GM18505 (cell line): Measurements from ENCODE around the gene GARRE1.

Experiments used
- ATAC-seq: cut with Tn5 transposase; IDR thresholded peaks from one replicate; pipeline ENCODE4 v1.9.1; 2021; ENCODE audit not compliant: unreplicated experiment
- POLR2A ChIP-seq: IDR thresholded peaks from 4 replicates; pipeline ENCODE4 v1.6.1; 2011; ENCODE audit warnings: borderline replicate concordance; ENCODE audit not compliant: insufficient read depth, insufficient read length; ENCODE audit errors: extremely low read depth

Gene GARRE1

DNA sequence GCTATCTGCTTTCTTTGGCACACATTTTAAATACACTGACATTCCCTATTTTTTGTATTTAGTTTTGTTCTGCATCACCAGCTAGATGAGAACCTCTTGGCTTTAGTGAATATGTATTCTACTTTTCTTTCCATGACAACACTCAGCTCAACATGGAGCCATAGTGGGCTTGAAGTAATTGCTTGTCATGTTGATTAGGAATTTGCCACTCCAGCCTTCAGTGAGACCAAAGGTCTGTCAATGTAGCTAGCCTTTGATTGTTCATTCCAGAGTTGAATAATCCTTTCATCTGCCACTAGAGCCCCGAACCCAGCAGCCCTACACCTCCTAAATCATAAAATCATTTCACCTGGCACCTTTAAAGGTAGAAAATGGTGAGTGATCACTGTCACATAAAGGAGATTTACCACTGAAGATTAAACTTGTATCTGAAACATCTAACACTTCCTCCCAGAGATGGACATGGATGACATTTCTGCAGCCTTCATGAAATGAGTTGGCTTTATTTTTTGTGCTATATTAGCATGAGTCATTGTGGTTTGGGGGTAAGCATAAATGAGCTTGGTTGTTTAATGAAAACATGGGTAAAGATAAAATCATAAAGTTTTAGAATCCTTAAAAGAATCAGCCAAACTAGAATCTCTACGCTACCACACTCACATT, 29.2 kb upstream of the GARRE1 start:
- no peak for TF ChIP-seq POLR2A

DNA sequence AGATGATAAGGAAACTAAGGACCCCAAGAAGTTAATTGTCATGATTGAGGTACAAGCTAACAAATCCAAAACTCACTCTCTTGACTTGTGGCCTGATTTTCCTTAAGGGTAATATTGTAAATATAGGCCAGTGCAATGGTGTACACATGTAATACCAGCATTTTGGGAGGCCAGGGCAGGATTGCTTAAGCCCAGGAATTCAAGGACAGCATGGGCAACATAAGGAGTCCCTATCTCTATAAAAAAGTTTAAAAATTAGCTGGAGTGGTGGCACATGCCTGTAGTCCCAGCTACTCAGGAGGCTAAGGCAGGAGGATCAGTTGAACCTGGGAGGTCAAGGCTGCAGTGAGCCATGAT, 28.7 kb upstream of the GARRE1 start:
- no peak for ATAC-seq
- TF ChIP-seq POLR2A: no peak

More for the DNA sequence above, 29.2 kb upstream of the GARRE1 start:
- no peak for ATAC-seq

- no peak for ATAC-seq
- TF ChIP-seq POLR2A: no peak
Measured at GRCh38 chr19:34226036-34226435, 28.3 kb upstream of the GARRE1 start.

GRCh38 chr19:34228347-34228746, 26.0 kb upstream of the GARRE1 start:
- TF ChIP-seq POLR2A: no peak
- ATAC-seq: no peak

- no peak for ATAC-seq
- TF ChIP-seq POLR2A: no peak
Measured at GRCh38 chr19:34228762-34229161, 25.6 kb upstream of the GARRE1 start.

DNA sequence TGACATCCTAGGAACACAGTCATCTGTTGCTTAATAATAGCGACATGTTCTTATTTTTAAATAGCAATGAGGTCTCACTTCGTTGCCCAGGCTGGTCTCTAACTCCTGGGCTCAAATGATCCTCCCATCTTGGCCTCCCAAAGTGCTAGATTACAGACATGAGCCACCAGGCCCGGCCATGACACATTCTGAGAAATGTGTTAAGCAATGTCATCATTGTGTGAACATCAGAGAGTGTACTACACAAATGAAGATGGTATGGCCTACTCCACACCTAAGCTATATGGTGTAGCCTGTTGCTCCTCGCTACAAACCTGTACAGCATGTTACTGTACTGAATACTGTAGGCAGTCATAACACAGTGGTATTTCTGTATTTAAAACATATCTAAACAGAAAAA, 24.6 kb upstream of the GARRE1 start:
- TF ChIP-seq POLR2A: peak; percentile 19
- no peak for ATAC-seq

- TF ChIP-seq POLR2A: no peak
- ATAC-seq: no peak
Measured at GRCh38 chr19:34230820-34231219, 23.5 kb upstream of the GARRE1 start.

GRCh38 chr19:34231439-34231838, 22.9 kb upstream of the GARRE1 start:
- no peak for ATAC-seq
- TF ChIP-seq POLR2A: no peak

DNA sequence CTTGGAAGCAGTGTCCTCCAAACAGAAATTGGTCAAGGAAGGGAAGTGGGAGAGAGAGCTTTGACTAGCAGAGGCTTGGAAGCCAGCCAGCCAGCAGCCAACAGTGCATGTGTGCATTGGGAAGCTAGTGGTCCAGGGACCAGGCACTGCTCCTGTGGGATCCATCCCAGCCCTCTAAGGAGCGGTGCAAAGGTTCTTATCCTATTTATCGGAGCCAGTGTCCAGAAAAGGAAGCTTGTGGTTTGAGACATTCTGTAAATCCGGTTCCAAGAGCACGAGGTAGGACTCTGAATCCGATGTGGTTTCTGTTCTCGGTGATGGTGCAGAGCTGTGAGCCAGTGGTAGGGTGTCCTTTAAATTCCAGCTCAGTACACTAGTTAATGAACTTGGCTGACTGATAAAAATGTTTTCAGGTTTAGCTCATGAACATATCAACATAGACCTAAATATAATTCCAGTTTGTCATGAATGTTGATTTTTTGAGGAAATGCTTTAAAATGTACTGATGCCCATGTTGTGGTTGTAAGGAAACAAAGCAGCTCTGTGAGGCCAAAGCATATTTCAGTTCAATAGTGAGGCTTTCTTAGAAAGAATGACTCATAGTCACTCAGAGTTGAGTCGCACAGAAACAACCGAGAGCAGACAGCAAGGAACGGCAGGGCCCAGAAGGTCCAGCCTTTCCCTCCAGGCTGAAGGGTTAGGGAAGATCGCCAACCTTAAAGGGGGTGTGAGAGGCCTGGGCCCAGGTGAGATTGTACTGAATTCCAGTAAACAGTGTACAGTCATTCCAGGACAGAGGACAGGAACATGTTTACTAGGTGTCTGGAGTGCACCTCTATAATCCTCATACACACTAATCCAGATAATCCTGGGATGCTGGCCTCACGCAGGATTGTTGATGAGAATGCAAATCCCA, 21.5 kb upstream of the GARRE1 start:
- no peak for ATAC-seq
- no peak for TF ChIP-seq POLR2A

GRCh38 chr19:34235425-34235940, 18.9 kb upstream of the GARRE1 start:
- no peak for ATAC-seq

GRCh38 chr19:34236035-34236987, 18.0 kb upstream of the GARRE1 start:
- no peak for TF ChIP-seq POLR2A
- ATAC-seq: no peak

More at GRCh38 chr19:34235425-34235940, 18.9 kb upstream of the GARRE1 start:
- TF ChIP-seq POLR2A: no peak

- ATAC-seq: no peak
- TF ChIP-seq POLR2A: no peak
Measured at GRCh38 chr19:34237283-34237682, 17.1 kb upstream of the GARRE1 start.

DNA sequence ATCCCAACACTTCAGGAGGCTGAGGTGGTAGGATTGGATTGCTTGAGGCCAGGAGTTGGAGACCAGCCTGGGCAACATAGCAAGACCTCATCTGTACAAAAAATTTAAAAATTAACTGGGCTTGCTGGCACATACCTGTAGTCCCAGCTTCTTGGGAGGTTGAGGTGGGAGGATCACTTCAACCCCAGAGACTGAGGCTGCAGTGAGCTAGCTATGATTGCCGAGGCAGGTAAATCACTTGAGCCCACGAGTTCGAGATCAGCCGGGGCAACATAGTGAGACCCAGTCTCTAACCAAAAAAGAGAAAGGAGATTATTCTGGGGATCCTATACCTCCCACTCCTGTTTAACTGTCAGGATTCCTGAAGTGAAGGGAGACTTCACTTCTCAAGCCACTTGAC, 16.4 kb upstream of the GARRE1 start:
- TF ChIP-seq POLR2A: no peak
- ATAC-seq: no peak
